CD14-positive monocyte (primary cell): ENCODE measurements around the gene RNF215. TPM values are rescaled to one million over a fixed set of nuclear protein-coding genes. Genes with fewer than 3 reads are reported as not detected.

Experiments used
- DNase-seq, 3 donors: peaks; one replicate each; pipeline ENCODE4 v3.0.0-alpha.2; 2011 to 2022
- H2AFZ ChIP-seq: 2 replicates; pipeline ENCODE4 v1.6.0; 2012; ENCODE audit warnings: mild to moderate bottlenecking, low read depth, low read length, inconsistent platforms; ENCODE audit not compliant: insufficient read depth, poor library complexity, severe bottlenecking
- H3K27ac ChIP-seq, 2 donors: 1 replicate in 1 of 2; 2 replicates in 1 of 2; pipeline ENCODE4 v1.5.1; 2012 to 2013; ENCODE audit warnings: low read length in 2 of 2, control low read depth in 1 of 2, inconsistent platforms in 1 of 2, low read depth in 1 of 2, mild to moderate bottlenecking in 1 of 2
- H3K27me3 ChIP-seq, 2 donors: one replicate each; pipeline versions ENCODE4 v1.6.0 to v1.6.1; 2011 to 2013; ENCODE audit warnings: low read length in 2 of 2; ENCODE audit not compliant: control insufficient read depth in 2 of 2, insufficient read depth in 2 of 2
- H3K36me3 ChIP-seq, 2 donors: replicated peaks in 1 of 2; 1 replicate in 1 of 2; 2 replicates in 1 of 2; pipeline versions ENCODE4 v1.5.1 to v1.6.1; 2012 to 2013; ENCODE audit warnings: low read length in 2 of 2, control low read depth in 1 of 2, inconsistent platforms in 1 of 2, mild to moderate bottlenecking in 1 of 2; ENCODE audit not compliant: insufficient read depth in 2 of 2, control insufficient read depth in 1 of 2
- H3K4me1 ChIP-seq, 2 donors: 1 replicate in 1 of 2; 2 replicates in 1 of 2; pipeline versions ENCODE4 v1.5.1 to v1.6.1; 2012 to 2013; ENCODE audit warnings: low read length in 2 of 2, control low read depth in 1 of 2, inconsistent platforms in 1 of 2, mild to moderate bottlenecking in 1 of 2, moderate library complexity in 1 of 2; ENCODE audit not compliant: insufficient read depth in 2 of 2, control insufficient read depth in 1 of 2
- H3K4me2 ChIP-seq: replicated peaks from 2 replicates; pipeline ENCODE3; 2012; ENCODE audit warnings: low read length, moderate library complexity, mild to moderate bottlenecking; ENCODE audit not compliant: poor library complexity, severe bottlenecking; ENCODE audit errors: extremely low read depth
- H3K4me3 ChIP-seq, 3 experiments: fragments of 200-600 bp in 1 of 3; sonication (generic) in 1 of 3; replicated peaks in 1 of 3; 1 replicate in 2 of 3; 2 replicates in 1 of 3; pipeline ENCODE4 v1.5.1; 2011 to 2013; ENCODE audit warnings: low read length in 3 of 3, mild to moderate bottlenecking in 3 of 3, control low read depth in 2 of 3, low read depth in 2 of 3, inconsistent platforms in 1 of 3, moderate library complexity in 1 of 3
- H3K79me2 ChIP-seq: 2 replicates; pipeline ENCODE4 v1.6.0; 2012; ENCODE audit warnings: mild to moderate bottlenecking, control low read depth, inconsistent platforms, low read length, moderate library complexity; ENCODE audit not compliant: insufficient read depth
- H3K9ac ChIP-seq: 2 replicates; pipeline ENCODE4 v1.6.0; 2017; ENCODE audit warnings: low read length, mild to moderate bottlenecking; ENCODE audit not compliant: insufficient read depth, poor library complexity, severe bottlenecking
- H3K9me3 ChIP-seq, 2 donors: replicated peaks in 1 of 2; 1 replicate in 1 of 2; 2 replicates in 1 of 2; pipeline versions ENCODE4 v1.5.1 to v1.6.1; 2012 to 2013; ENCODE audit warnings: low read length in 2 of 2, control low read depth in 1 of 2; ENCODE audit not compliant: control insufficient read depth in 1 of 2, insufficient read depth in 1 of 2
- H4K20me1 ChIP-seq: 2 replicates; pipeline ENCODE4 v1.6.0; 2012; ENCODE audit warnings: mild to moderate bottlenecking, low read length, control low read depth, moderate library complexity; ENCODE audit not compliant: insufficient read depth
- H3K27ac Mint-ChIP-seq, 7 donors: one replicate each; pipeline ENCODE4 v1.8.0; 2020; ENCODE audit warnings: mild to moderate bottlenecking in 7 of 7, mixed read lengths in 7 of 7, moderate library complexity in 6 of 7, inconsistent platforms in 2 of 7
- H3K27me3 Mint-ChIP-seq, 3 donors: one replicate each; pipeline ENCODE4 v1.8.0; 2021 to 2022; ENCODE audit warnings: low read depth in 3 of 3, mild to moderate bottlenecking in 3 of 3, mixed read lengths in 3 of 3, moderate library complexity in 3 of 3, inconsistent platforms in 1 of 3
- H3K36me3 Mint-ChIP-seq, 2 donors: one replicate each; pipeline ENCODE4 v1.8.0; 2020; ENCODE audit warnings: mixed read lengths in 2 of 2, inconsistent platforms in 1 of 2, mild to moderate bottlenecking in 1 of 2
- H3K4me1 Mint-ChIP-seq: one replicate; pipeline ENCODE4 v1.8.0; 2020; ENCODE audit warnings: mild to moderate bottlenecking, mixed read lengths
- H3K4me3 Mint-ChIP-seq, 2 donors: one replicate each; pipeline ENCODE4 v1.8.0; 2020; ENCODE audit warnings: mild to moderate bottlenecking in 2 of 2, mixed read lengths in 2 of 2, moderate library complexity in 1 of 2
- H3K9me3 Mint-ChIP-seq, 7 donors: one replicate each; pipeline ENCODE4 v1.8.0; 2020 to 2022; ENCODE audit warnings: mixed read lengths in 7 of 7, mild to moderate bottlenecking in 6 of 7, moderate library complexity in 6 of 7, inconsistent platforms in 2 of 7
- WGBS: methylation state at CpG from one replicate; pipeline ENCODE4 v1.1.5; 2013; ENCODE audit warnings: missing lambda C conversion rate; ENCODE audit not compliant: insufficient coverage; 5-methylcytosine and 5-hydroxymethylcytosine counted together
- intact Hi-C, 2 donors: fragments of 100-400 bp; cut with micrococcal nuclease; formaldehyde crosslinking; loops; one replicate each; pipeline versions ENCODE4 v1.15.0 to v1.15.1; 2023
- polyA plus RNA-seq, 3 donors: library from polyadenylated mRNA; depleted of rRNA in 1 of 3; unstranded in 2 of 3; stranded (reverse) in 1 of 3; fragments of 300-500 nt in 2 of 3; fragments of >200 nt in 1 of 3; fragmentation: Illumina TruSeq in 2 of 3; gene quantifications; 1 replicate in 2 of 3; 2 replicates in 1 of 3; pipeline ENCODE4 v1.2.3, GENCODE V29; 2012 to 2021
- TF ChIP-seq, protein P1 (sequence below): fragments of 200-600 bp; IDR thresholded peaks from one replicate; pipeline ENCODE4 v1.8.0; 2022; ENCODE audit warnings: antibody characterized with exemption, mild to moderate bottlenecking

RNF215 gene
- polyA plus RNA-seq, 3 donors, result 0.26 to 12.2 (median 0.42) TPM

DNA sequence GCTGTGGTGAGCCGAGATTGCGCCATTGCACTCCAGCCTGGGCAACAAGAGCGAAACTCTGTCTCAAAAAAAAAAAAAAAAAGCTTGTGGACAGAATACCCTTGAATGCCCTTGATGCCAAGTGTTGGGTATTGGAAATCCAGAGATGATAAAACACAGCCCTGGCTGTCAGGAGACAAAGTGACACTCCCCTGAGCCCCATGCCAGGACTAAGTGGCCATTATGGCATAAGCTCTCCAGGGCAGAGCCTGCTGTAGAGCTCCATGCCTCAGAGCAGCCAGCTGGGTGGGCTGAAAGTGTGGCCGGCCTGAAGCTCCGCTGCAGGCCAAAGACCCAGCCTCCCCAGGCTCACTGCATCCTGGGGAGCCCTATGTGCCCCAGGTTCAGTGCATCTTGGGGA lies 4.9 kb downstream of the RNF215 start:
- peaks cover 0 to 4% (median 0%) of the 10 kb centered on the region in 3 donors for H3K27me3 Mint-ChIP-seq
- no peaks in the 10 kb centered on the region for H4K20me1 ChIP-seq
- no peaks in the 10 kb centered on the region for H3K9me3 Mint-ChIP-seq
- H3K9ac ChIP-seq, result no peak overlapping the region
- H3K4me2 ChIP-seq, result no peak overlapping the region
- H3K36me3 Mint-ChIP-seq, result peaks cover 18 to 36% of the 10 kb centered on the region in 2 donors
- no peak overlapping the region for H3K4me3 ChIP-seq
- no peak overlapping the region for H3K27ac Mint-ChIP-seq
- H3K4me1 Mint-ChIP-seq, result peaks cover 13% of the 10 kb centered on the region
- no peaks in the 10 kb centered on the region for H3K79me2 ChIP-seq
- intact Hi-C loops, result no loop called here
- H3K27me3 ChIP-seq, result no peaks in the 10 kb centered on the region
- H3K4me3 Mint-ChIP-seq, result no peak overlapping the region
- H3K36me3 ChIP-seq, result peaks cover 4 to 17% of the 10 kb centered on the region in 2 donors
- TF ChIP-seq, protein P1, sequence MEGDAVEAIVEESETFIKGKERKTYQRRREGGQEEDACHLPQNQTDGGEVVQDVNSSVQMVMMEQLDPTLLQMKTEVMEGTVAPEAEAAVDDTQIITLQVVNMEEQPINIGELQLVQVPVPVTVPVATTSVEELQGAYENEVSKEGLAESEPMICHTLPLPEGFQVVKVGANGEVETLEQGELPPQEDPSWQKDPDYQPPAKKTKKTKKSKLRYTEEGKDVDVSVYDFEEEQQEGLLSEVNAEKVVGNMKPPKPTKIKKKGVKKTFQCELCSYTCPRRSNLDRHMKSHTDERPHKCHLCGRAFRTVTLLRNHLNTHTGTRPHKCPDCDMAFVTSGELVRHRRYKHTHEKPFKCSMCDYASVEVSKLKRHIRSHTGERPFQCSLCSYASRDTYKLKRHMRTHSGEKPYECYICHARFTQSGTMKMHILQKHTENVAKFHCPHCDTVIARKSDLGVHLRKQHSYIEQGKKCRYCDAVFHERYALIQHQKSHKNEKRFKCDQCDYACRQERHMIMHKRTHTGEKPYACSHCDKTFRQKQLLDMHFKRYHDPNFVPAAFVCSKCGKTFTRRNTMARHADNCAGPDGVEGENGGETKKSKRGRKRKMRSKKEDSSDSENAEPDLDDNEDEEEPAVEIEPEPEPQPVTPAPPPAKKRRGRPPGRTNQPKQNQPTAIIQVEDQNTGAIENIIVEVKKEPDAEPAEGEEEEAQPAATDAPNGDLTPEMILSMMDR, result no peak
- DNase-seq, result no peak
- H3K9me3 ChIP-seq, result no peaks in the 10 kb centered on the region
- no peak overlapping the region for H3K27ac ChIP-seq
- H2AFZ ChIP-seq, result no peak overlapping the region
- WGBS, result 96% methylated on average over 4 of the region's 5 CpGs
- peaks cover 6 to 10% of the 10 kb centered on the region in 2 donors for H3K4me1 ChIP-seq

DNA sequence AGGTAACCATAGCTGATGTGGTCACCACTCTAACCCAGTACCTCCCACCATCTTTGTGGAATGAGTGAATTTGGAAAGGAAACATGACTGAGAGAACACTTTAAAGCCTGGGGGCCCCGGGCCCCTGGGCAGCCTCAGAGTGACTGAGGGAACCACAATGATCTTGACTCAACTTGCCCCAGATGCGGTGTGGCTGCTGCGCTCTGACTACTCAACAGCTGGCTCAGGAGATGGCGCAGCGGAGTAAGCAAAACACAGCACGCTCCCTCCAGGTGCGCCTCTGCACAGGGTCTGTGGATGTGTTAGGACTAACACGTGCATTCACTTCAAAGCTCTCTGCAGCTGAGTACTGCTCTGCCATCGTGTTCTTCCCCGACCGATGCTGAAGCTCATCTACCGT lies 5.9 kb downstream of the RNF215 start:
- H3K4me3 Mint-ChIP-seq, result no peak overlapping the region
- H3K4me2 ChIP-seq, result no peak overlapping the region
- no peak for DNase-seq
- peaks cover 4 to 17% of the 10 kb centered on the region in 2 donors for H3K36me3 ChIP-seq
- H3K27me3 ChIP-seq, result no peaks in the 10 kb centered on the region
- H3K9ac ChIP-seq, result no peak overlapping the region
- no peak overlapping the region for H2AFZ ChIP-seq
- H3K4me1 Mint-ChIP-seq, result peaks cover 6% of the 10 kb centered on the region
- intact Hi-C loops, result no loop called here
- no peak overlapping the region for H3K27ac ChIP-seq
- 90% methylated on average over 8 of the region's 12 CpGs for WGBS
- no peaks in the 10 kb centered on the region for H3K79me2 ChIP-seq
- H3K9me3 ChIP-seq, result no peaks in the 10 kb centered on the region
- TF ChIP-seq, protein P1, result no peak
- H3K27me3 Mint-ChIP-seq, result peaks cover 0 to 3% (median 0%) of the 10 kb centered on the region in 3 donors
- peaks cover under 1 to 4% of the 10 kb centered on the region in 2 donors for H3K4me1 ChIP-seq
- no peak overlapping the region for H3K4me3 ChIP-seq
- H3K27ac Mint-ChIP-seq, result no peak overlapping the region
- H3K36me3 Mint-ChIP-seq, result peaks cover 18 to 39% of the 10 kb centered on the region in 2 donors
- no peaks in the 10 kb centered on the region for H3K9me3 Mint-ChIP-seq
- H4K20me1 ChIP-seq, result no peaks in the 10 kb centered on the region
